ENCODE results near the gene SDCBP2.

The SDCBP2 gene

GRCh38 chr20:1331101-1331500 lies 2.2 kb upstream of the SDCBP2 start:
- no peak for DNase-seq (ENCODE audit: low read depth in 2 of 2)

GRCh38 chr20:1330075-1330830 lies 1.3 kb upstream of the SDCBP2 start:
- DNase-seq (ENCODE audit: low read depth in 2 of 2): no peak

GRCh38 chr20:1327827-1328679 lies 886 bp downstream of the SDCBP2 start:
- no peak for DNase-seq (ENCODE audit: low read depth in 2 of 2)

- no peak for DNase-seq (ENCODE audit: low read depth in 2 of 2)
Observed at GRCh38 chr20:1327241-1327653, 1.7 kb downstream of the SDCBP2 start.

- DNase-seq (ENCODE audit: low read depth in 2 of 2): no peak
Observed at GRCh38 chr20:1326031-1326930, 2.7 kb downstream of the SDCBP2 start.

GRCh38 chr20:1325173-1326030 lies 3.5 kb downstream of the SDCBP2 start:
- peak; percentile 97 to 98 for DNase-seq (ENCODE audit: low read depth in 2 of 2)

- DNase-seq (ENCODE audit: low read depth in 2 of 2): no peak
Observed at GRCh38 chr20:1324598-1325172, 4.3 kb downstream of the SDCBP2 start.

- DNase-seq (ENCODE audit: low read depth in 2 of 2): no peak
Observed at GRCh38 chr20:1323830-1324597, 4.9 kb downstream of the SDCBP2 start.

- DNase-seq (ENCODE audit: low read depth in 2 of 2): no peak
Observed at GRCh38 chr20:1323256-1323655, 5.7 kb downstream of the SDCBP2 start.

GRCh38 chr20:1322511-1323245 lies 6.3 kb downstream of the SDCBP2 start:
- no peak for DNase-seq (ENCODE audit: low read depth in 2 of 2)

- DNase-seq (ENCODE audit: low read depth in 2 of 2): no peak
Observed at GRCh38 chr20:1321654-1321939, 7.3 kb downstream of the SDCBP2 start.

- no peak for DNase-seq (ENCODE audit: low read depth in 2 of 2)
Observed at GRCh38 chr20:1320902-1321653, 7.9 kb downstream of the SDCBP2 start.

- no peak for DNase-seq (ENCODE audit: low read depth in 2 of 2)
Observed at GRCh38 chr20:1320016-1320415, 8.9 kb downstream of the SDCBP2 start.

- no peak for DNase-seq (ENCODE audit: low read depth in 2 of 2)
Observed at GRCh38 chr20:1319462-1319861, 9.5 kb downstream of the SDCBP2 start.

- no peak for DNase-seq (ENCODE audit: low read depth in 2 of 2)
Observed at GRCh38 chr20:1319051-1319450, 9.9 kb downstream of the SDCBP2 start.

- no peak for DNase-seq (ENCODE audit: low read depth in 2 of 2)
Observed at GRCh38 chr20:1317545-1318255, 11.2 kb downstream of the SDCBP2 start.

- no peak for DNase-seq (ENCODE audit: low read depth in 2 of 2)
Observed at GRCh38 chr20:1315804-1316203, 13.1 kb downstream of the SDCBP2 start.

Measured in stimulated activated CD4-positive, alpha-beta T cell treated with anti-CD3 and anti-CD28 coated beads, Interleukin-4, amount 100 ng/mL, for 48 hours (primary cell).